HG03045 (cell line): ENCODE data around the gene PKHD1.
A peak's percentile ranks its signal among the peaks of the same experiment; 100 is the strongest.

Source experiments
- ATAC-seq: cut with Tn5 transposase; IDR thresholded peaks from one replicate; pipeline ENCODE4 v1.9.1; 2021; ENCODE audit warnings: mild to moderate bottlenecking, moderate library complexity; ENCODE audit not compliant: unreplicated experiment

Gene PKHD1

DNA sequence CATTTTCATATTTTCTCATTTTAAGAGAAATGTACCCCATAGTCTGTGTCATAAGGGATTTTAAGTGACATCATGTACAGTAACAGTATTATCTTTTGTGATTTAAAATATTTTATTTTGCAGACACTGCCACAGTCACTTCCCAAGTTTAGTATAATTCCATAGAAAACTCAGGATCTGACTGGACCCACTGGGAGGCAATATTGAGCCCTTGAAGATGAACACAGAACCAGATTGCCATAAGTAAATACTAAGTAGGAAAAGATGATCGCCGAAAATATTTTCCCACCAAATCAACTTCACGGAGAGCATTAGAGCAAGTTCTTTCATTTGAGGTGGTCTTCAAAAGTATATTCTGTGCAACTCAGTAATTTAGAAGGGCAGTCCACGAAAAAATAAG, 17.6 kb upstream of the PKHD1 start:
- ATAC-seq, result no peak

- ATAC-seq, result no peak
Measured at GRCh38 chr6:52103623-52104022, 16.2 kb upstream of the PKHD1 start.

DNA sequence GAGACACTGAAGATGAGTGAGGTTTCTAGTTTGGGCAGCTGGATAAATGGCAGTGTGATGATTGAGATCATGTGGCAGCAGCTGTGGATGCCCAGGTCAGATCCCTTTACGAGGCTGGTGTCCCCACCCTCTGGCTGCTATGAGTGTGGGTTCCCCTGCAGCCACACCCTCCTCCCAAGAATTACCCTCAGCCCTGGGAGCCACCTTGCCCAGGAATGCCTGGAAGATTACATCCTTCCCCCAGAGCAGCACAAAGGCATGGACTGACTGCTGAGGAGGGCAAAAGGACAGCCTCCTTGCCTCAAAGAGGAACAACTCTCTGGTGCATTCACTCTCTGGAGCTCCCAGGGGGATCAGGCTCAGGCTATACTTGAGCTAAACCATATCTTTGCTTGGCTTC, 15.0 kb upstream of the PKHD1 start:
- no peak for ATAC-seq

GRCh38 chr6:52098721-52099120, 11.3 kb upstream of the PKHD1 start:
- no peak for ATAC-seq

DNA sequence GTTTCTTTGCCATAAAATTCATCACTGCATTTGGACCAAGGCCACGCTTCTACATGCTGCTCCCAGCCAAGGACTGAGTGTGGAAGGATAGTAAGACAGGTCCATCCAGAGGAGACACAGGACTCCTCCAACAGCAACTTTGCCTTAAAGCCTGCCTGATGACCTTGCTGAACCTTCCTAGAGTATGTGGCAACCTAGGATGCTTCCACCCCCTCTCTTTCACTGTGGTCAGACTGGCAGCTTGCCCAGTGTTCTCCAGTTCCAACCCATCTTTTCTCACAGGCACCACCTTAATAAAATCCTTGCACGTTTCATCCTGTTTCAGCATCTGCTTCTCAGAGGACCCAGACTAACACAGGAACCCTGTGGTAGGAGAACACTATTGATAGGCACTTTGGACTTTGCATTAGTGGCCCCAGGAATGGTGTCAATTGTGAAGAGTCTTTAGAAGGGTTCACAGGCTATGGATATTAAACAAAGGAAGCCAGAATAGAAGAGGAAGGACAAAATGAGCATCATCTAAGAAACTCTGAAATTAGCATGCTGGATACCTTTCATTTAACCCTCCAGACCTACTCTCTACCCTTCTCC, 2.4 kb upstream of the PKHD1 start:
- ATAC-seq, result no peak

DNA sequence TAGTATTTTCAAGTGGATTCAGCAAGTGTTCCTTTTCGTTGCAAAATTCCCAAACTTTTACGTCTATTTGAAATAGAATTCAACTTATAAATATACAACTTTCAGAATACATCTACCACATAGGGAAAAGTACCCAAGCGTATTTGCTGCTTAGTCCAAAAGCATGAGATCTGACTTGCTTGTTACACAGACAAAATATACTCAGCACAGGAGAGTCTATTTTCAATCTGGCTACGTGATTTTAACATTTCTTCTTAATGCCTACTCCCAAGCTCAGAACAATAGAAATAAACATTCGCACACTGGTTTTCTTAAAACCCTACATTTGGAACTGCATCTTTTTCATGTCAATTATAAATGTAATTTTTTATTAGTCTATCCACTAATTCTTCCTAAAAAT, 672 bp downstream of the PKHD1 start:
- ATAC-seq, result no peak

GRCh38 chr6:52081237-52081636, 6.2 kb downstream of the PKHD1 start:
- ATAC-seq, result no peak

DNA sequence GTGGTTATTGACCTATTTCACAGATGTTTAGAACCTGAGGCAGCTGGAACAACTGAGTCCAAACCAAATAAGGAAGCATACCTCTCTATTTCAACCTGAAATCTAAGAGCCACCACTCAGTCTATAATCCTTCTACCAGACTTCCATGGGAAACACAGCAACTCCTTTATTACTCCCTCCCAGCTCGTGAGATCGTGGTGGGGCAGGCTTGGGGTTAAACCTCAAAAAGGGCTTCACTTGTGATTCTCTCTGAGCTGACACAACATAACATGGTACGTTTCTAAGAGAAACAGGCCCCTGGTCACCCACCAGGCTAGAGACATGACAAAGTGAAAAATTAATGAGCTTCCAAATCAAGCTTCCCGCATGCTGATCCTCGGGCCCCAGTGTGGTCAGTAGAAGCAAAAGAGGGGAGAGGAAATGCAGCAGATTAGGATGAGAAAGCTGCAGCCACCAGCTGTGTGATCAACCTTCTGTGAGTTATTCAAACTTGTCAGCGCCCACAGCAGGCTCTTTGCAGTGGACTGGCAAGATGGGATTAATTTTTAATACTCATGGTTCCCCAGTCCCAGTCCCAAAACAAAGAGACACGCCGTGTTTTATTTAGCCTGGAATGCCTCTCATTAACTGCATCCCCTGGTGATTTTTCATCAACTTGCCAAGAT, 9.3 kb downstream of the PKHD1 start:
- no peak for ATAC-seq

GRCh38 chr6:52077180-52077884, 10.1 kb downstream of the PKHD1 start:
- ATAC-seq, result no peak

GRCh38 chr6:52076791-52077179, 10.6 kb downstream of the PKHD1 start:
- ATAC-seq, result no peak

DNA sequence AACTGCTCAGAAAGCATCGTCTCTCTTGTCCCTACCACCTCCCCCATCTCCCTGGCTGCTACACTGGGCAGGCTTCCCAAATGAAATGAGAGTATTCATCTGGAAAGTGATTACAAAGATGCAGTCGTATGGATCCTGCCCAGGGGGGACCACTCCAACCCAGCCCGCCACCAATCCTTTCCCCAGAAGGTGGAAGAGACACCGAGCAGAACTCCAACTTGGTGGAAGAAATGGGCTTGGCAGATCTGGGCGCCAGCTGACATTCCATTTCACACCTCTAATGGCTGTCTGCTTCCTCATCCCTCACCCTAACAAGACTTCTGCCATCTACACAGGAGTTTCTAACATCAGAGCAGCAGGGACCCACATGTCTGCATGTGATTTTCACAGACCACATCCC, 12.7 kb downstream of the PKHD1 start:
- ATAC-seq, result no peak

GRCh38 chr6:52074155-52074554, 13.3 kb downstream of the PKHD1 start:
- ATAC-seq, result no peak

DNA sequence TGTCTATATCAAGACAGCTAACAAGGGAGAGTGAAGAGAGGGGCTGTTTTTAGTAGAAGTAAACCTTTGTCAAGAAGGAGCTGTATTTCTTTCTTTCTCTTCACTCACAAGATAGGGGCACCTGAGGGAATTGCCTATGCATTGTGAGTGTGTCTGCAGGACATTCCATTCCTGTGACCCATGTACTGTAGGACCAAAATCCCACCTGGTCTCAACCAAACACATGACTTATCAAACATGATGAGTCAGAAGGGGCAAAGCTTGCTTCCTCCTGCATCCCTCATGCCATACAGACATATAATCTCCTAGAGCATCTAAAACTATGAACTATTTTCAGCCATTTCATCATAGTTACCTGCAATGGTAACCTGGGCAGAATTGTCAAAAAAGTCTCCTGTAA, 21.8 kb downstream of the PKHD1 start:
- no peak for ATAC-seq

DNA sequence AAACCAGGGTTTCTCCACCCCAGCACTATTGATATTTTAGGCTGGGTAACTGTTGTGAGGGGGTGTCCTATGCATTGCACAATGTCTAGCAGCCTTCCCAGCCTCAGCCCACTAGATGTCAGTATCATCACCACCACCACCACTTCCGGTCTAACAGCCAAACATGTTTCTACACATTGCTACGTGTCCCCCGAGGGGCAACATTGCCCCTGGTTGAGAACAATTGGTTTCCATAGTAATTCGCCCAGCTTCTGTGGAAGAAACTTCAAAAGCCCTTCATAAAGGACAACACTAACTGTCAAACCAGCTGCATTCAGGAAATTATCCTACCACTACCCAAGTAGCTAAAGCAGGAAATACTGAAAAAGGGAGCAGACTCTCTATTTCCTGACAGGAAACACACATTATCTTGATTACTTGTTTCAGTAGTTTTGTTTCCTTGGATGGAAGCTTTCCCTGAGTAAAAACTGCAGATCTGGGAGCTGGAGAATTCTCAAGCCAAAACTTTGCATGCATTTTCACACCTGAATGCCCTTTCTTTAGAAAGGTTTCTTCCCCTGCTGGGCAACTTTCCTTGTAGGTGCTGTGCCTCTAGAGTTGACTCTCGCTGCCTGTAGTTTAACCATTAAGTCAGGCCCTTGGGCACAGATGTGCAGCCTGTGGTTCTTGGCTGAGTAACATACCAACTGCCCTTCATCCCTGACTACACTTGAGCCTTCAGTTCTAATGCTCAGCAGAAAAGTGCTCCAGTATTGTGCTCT, 23.6 kb downstream of the PKHD1 start:
- peak; percentile 95 for ATAC-seq

DNA sequence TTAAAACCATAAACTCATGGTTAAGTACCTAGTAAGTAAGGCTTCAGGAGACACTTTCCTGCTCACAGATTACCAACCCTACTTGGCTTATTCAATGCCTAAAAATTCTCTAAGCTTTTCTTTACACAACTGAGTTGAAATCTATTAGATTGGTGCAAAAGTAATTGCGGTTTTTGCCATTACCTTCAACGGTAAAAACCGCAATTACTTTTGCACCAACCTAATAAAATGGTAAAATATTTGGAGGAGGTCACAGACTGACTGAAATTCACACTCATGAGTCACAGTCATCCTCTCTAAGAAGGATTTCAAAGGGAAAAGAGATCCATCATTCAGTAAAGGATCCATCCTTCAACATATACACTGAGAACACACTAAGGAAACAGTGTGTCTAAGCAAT, 25.9 kb downstream of the PKHD1 start:
- no peak for ATAC-seq

DNA sequence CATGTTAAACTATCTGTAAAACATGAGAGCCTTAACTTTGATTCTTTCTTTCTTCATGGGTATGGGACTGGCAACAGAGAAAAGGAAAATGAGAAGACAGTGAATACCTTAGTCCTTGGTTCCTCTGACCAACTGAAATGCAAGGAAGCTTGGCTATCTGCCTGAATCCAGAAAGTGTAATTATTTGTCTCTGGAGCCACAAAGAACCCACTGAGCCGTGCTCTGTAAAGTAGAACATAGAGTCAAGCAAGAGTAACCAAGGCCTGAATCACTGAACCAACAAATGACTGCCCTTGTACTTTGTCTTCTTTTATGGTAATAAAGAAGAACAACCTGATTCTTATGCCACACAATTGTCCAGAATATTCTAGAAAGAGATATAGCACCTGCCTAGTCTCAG, 27.6 kb downstream of the PKHD1 start:
- ATAC-seq, result no peak

DNA sequence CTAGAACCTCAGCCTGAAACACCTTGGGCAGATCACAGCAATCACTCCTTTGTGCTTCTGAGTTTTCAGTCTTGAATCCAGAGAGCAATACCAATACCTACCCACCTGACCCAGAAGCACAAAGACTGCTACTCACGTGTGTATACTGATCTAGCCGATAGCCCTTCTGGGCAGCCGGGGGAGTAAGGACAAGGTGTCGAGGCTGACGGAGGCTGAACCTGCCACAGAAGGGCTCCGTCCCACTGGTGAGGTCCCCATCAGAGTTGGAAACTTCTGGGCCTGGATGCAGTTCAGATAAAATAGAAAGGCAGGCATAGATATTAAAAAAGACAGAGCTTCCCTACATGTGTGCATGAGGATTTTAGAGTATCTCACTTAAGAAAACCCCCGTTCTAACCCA, 32.0 kb downstream of the PKHD1 start:
- ATAC-seq, result no peak

- no peak for ATAC-seq
Measured at GRCh38 chr6:52053038-52053695, 34.2 kb downstream of the PKHD1 start.

GRCh38 chr6:52050051-52050405, 37.4 kb downstream of the PKHD1 start:
- no peak for ATAC-seq

GRCh38 chr6:52049252-52050050, 38.0 kb downstream of the PKHD1 start:
- ATAC-seq, result no peak
